HEK293T (cell line): ENCODE results near the gene AEBP1.

Experiments
- CTCF ChIA-PET: fragments of 350-600 bp; formaldehyde crosslinking; extraction: SDS; loops from one replicate; lab custom pipeline; 2021; ENCODE audit warnings: antibody characterized with exemption, inconsistent platforms; lab: Yijun Ruan, JAX
- POLR2A ChIA-PET: fragments of 350-600 bp; formaldehyde crosslinking; extraction: SDS; loops from one replicate; lab custom pipeline; 2020; ENCODE audit warnings: antibody characterized with exemption, inconsistent platforms; lab: Yijun Ruan, JAX
- DNase-seq: peaks from one replicate; pipeline ENCODE4 v3.0.0; 2012; ENCODE audit warnings: mixed read lengths; ENCODE audit errors: extremely low spot score
- ARNT ChIP-seq: fragments of 450-650 bp; IDR thresholded peaks from 2 replicates; pipeline ENCODE4 v1.6.1; 2017; ENCODE audit warnings: mild to moderate bottlenecking
- BHLHE40 ChIP-seq: fragments of 450-650 bp; IDR thresholded peaks from 2 replicates; pipeline ENCODE4 v1.6.1; 2016; ENCODE audit warnings: mild to moderate bottlenecking, moderate library complexity, borderline replicate concordance
- CTBP1 ChIP-seq: fragments of 450-650 bp; IDR thresholded peaks from 2 replicates; pipeline ENCODE4 v1.6.1; 2016; ENCODE audit warnings: borderline replicate concordance
- ELF4 ChIP-seq: fragments of 450-650 bp; IDR thresholded peaks from 2 replicates; pipeline ENCODE4 v1.6.1; 2017; ENCODE audit warnings: antibody characterized with exemption
- FOXA1 ChIP-seq: fragments of 450-650 bp; IDR thresholded peaks from 2 replicates; pipeline ENCODE4 v1.6.1; 2016; ENCODE audit warnings: mild to moderate bottlenecking
- FOXK2 ChIP-seq: fragments of 450-650 bp; IDR thresholded peaks from 2 replicates; pipeline ENCODE4 v1.6.1; 2016; ENCODE audit warnings: mild to moderate bottlenecking
- FOXM1 ChIP-seq: fragments of 450-650 bp; IDR thresholded peaks from 2 replicates; pipeline ENCODE4 v1.6.1; 2017; ENCODE audit warnings: mild to moderate bottlenecking, borderline replicate concordance
- HDGF ChIP-seq: fragments of 450-650 bp; IDR thresholded peaks from 2 replicates; pipeline ENCODE4 v1.6.1; 2017; ENCODE audit warnings: antibody characterized with exemption, borderline replicate concordance
- L3MBTL2 ChIP-seq: fragments of 450-650 bp; conservative IDR thresholded peaks from 2 replicates; pipeline ENCODE4 v1.6.1; 2016; ENCODE audit warnings: mild to moderate bottlenecking
- LEF1 ChIP-seq: fragments of 450-650 bp; IDR thresholded peaks from 2 replicates; pipeline ENCODE4 v1.6.1; 2017; ENCODE audit warnings: mild to moderate bottlenecking, borderline replicate concordance
- NFRKB ChIP-seq: fragments of 450-650 bp; IDR thresholded peaks from 2 replicates; pipeline ENCODE4 v1.6.1; 2016; ENCODE audit warnings: mild to moderate bottlenecking, moderate library complexity
- SP1 ChIP-seq: fragments of 450-650 bp; IDR thresholded peaks from 2 replicates; pipeline ENCODE4 v1.6.1; 2017
- SUZ12 ChIP-seq: fragments of 450-650 bp; IDR thresholded peaks from 2 replicates; pipeline ENCODE4 v1.6.1; 2016; ENCODE audit warnings: mild to moderate bottlenecking
- TARDBP ChIP-seq: fragments of 450-650 bp; IDR thresholded peaks from 2 replicates; pipeline ENCODE4 v1.6.1; 2016
- ZNF384 ChIP-seq: fragments of 450-650 bp; IDR thresholded peaks from 2 replicates; pipeline ENCODE4 v1.6.1; 2016
- TF ChIP-seq, protein P1 (sequence below): fragments of 450-650 bp; IDR thresholded peaks from 2 replicates; pipeline ENCODE4 v1.6.1; 2016

Gene AEBP1

DNA sequence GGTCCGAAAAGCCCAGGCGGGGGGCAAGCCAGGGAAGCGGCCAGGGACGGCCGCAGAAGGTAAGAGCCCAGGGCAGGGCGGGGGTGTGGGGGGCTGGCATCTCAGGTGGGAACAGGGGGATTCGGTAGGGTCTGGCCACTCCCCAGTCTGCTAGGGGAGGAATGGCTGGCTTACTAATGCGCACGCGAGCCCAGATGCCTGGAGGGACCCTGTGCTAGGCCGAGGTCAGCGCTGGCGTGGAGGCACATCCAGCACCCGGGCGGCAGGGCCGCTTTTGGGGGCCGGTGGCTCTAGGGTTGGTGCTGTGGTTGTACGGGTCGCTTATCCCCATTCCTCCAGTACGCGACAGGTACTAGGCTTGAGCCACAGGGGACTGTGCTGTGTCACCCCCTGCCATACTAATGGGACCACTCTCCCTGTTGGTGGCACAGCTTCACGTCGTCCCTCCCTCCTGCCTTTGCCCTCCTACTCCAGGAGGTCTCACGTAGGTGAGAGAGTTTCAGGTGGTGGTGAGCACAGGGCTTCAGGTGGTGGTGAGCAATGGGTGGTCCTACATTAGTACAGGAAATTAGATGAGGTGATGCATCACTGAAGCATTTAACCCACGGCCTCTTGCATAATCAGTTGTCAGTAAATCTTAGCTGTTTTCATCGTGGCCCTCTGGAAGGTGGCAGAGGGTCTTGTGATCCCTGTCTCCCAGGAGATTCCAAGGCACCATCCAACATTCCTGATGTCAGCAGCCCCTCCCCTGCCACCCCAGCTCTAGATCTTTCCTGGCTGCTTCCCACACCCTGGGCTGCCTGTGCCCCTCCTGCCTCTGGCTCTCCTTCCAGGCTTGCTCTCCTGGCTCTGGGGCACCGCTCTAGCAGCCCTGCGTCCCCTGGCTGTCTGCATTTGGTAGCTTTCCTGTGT, 971 bp downstream of the AEBP1 start:
- TF ChIP-seq SUZ12 (no peak), SP1 (no peak), LEF1 (no peak), NFRKB (no peak), TARDBP (no peak), HDGF (no peak), BHLHE40 (no peak)
- TF ChIP-seq, protein P1, sequence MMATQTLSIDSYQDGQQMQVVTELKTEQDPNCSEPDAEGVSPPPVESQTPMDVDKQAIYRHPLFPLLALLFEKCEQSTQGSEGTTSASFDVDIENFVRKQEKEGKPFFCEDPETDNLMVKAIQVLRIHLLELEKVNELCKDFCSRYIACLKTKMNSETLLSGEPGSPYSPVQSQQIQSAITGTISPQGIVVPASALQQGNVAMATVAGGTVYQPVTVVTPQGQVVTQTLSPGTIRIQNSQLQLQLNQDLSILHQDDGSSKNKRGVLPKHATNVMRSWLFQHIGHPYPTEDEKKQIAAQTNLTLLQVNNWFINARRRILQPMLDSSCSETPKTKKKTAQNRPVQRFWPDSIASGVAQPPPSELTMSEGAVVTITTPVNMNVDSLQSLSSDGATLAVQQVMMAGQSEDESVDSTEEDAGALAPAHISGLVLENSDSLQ = no peak
- DNase-seq = no peak
- ChIA-PET POLR2A (interaction anchor here (0.8 to 1.2 kb wide), 3 partner anchors 11 to 61 kb away, joined by 3 to 5 read pairs (median 3); partner anchors contain the start of genes DBNL and POLD2), CTCF (no interaction called here)

DNA sequence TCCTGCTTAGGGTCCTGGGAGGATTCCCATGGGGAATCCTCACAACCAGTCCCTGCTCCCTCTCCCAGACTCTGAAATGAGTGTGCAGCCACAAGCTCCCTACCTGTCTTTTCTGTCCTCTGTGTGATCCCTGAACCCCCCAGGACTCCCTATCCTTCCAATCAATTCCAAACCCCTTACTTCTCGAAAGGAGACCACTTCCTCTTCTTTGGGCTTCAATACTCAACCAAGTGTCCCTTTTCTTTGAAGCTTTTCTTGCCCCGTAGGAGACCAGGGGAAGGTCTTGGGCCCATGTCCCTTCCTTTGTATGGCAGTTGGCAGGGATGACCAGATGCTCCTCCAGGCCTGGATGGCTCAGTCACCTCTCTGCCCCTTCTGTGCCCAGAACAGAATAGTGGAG, 1.7 kb downstream of the AEBP1 start:
- CTCF ChIA-PET = no interaction called here
- no peak for DNase-seq
- POLR2A ChIA-PET = interaction anchor here (0.8 to 1.2 kb wide), 3 partner anchors 10 to 61 kb away, joined by 3 to 5 read pairs (median 3); partner anchors contain the start of genes DBNL and POLD2
- no peak for TF ChIP-seq SP1
- TF ChIP-seq SUZ12 = no peak
- TF ChIP-seq ARNT = no peak
- TF ChIP-seq FOXM1 = no peak
- no peak for TF ChIP-seq CTBP1
- TF ChIP-seq, protein P1 = no peak
- no peak for TF ChIP-seq FOXK2
- TF ChIP-seq NFRKB = no peak
- TF ChIP-seq BHLHE40 = no peak
- TF ChIP-seq ZNF384 = no peak
- TF ChIP-seq LEF1 = no peak
- TF ChIP-seq L3MBTL2 = no peak
- TF ChIP-seq TARDBP = no peak
- TF ChIP-seq HDGF = no peak
- TF ChIP-seq FOXA1 = no peak
- TF ChIP-seq ELF4 = no peak

GRCh38 chr7:44106311-44107065, 2.3 kb downstream of the AEBP1 start:
- CTCF ChIA-PET = no interaction called here
- POLR2A ChIA-PET = interaction anchor here (1.2 to 1.3 kb wide), 2 partner anchors 17 to 62 kb away, joined by 3 to 7 read pairs; partner anchors contain the start of genes DBNL and POLD2
- no peak for DNase-seq
- no peak for TF ChIP-seq ELF4
- no peak for TF ChIP-seq CTBP1
- no peak for TF ChIP-seq BHLHE40
- TF ChIP-seq NFRKB = no peak
- TF ChIP-seq, protein P1 = no peak
- TF ChIP-seq ARNT = no peak
- TF ChIP-seq SUZ12 = no peak
- TF ChIP-seq HDGF = no peak
- TF ChIP-seq ZNF384 = no peak
- no peak for TF ChIP-seq FOXK2
- TF ChIP-seq L3MBTL2 = no peak
- TF ChIP-seq FOXM1 = no peak
- TF ChIP-seq SP1 = no peak
- TF ChIP-seq LEF1 = no peak
- no peak for TF ChIP-seq TARDBP
- TF ChIP-seq FOXA1 = no peak

- no peak for TF ChIP-seq FOXK2
- no peak for TF ChIP-seq TARDBP
- TF ChIP-seq BHLHE40 = no peak
- no peak for DNase-seq
- ChIA-PET POLR2A (interaction anchor here (1.3 kb wide), 1 partner anchor 16 kb away, joined by 7 read pairs; the partner anchor contains the start of gene POLD2), CTCF (no interaction called here)
Measured at GRCh38 chr7:44107116-44107960, 3.2 kb downstream of the AEBP1 start.
